Astrocyte of the cerebellum (primary cell): ENCODE results near the gene MAZ.
A peak's percentile ranks its signal among the peaks of the same experiment; 100 is the strongest.
"Not testable (repeated sequence)": the region's sequence is repeated elsewhere in the genome, so short reads cannot be mapped to it uniquely, and the experiment has no call there.

Source experiments
- DNase-seq: peaks from one replicate; pipeline ENCODE4 v3.0.0-alpha.2; 2011; ENCODE audit warnings: low read depth
- H3K4me3 ChIP-seq: 2 replicates; pipeline ENCODE4 v1.5.1; 2011; ENCODE audit warnings: mild to moderate bottlenecking, low read depth, low read length, moderate library complexity
- CTCF ChIP-seq: IDR thresholded peaks from 2 replicates; pipeline ENCODE4 v1.5.1; 2012; ENCODE audit warnings: low read length, low read depth, moderate library complexity, mild to moderate bottlenecking; ENCODE audit errors: missing control alignments
- in situ Hi-C: cut with HindIII; loops from 2 replicates; pipeline ENCODE4 v1.10.0; 2017; ENCODE audit warnings: low sequenced_read_pairs

MAZ gene

GRCh38 chr16:29806099-29806579 is at the start of gene MAZ:
Gene MAZ (plus strand): TSS chr16:29806529. CDS start chr16:29806702, 173 bp downstream.
- in situ Hi-C loops: no loop called here
- H3K4me3 ChIP-seq: peak within 1 kb of the TSS; percentile 82
- no peak for DNase-seq
- TF ChIP-seq CTCF: no peak

- in situ Hi-C loops: no loop called here
- TF ChIP-seq CTCF: no peak
- H3K4me3 ChIP-seq: no peak overlapping the region
- no peak for DNase-seq
These were observed 49.7 kb upstream of the MAZ start for GRCh38 chr16:29756654-29757053.

GRCh38 chr16:29757086-29757485 is 49.2 kb upstream of the MAZ start:
- H3K4me3 ChIP-seq, in situ Hi-C loops, DNase-seq: not testable (repeated sequence)

- in situ Hi-C loops: no loop called here
- TF ChIP-seq CTCF: no peak
- H3K4me3 ChIP-seq: no peak overlapping the region
- DNase-seq: no peak
These were observed 48.3 kb upstream of the MAZ start for GRCh38 chr16:29757950-29758466.

- TF ChIP-seq CTCF: no peak
- no peak overlapping the region for H3K4me3 ChIP-seq
- in situ Hi-C loops: no loop called here
- DNase-seq: no peak
These were observed 45.6 kb upstream of the MAZ start for GRCh38 chr16:29760567-29761279.

- DNase-seq, H3K4me3 ChIP-seq, in situ Hi-C loops: not testable (repeated sequence)
These were observed 45.1 kb upstream of the MAZ start for GRCh38 chr16:29761280-29761651.

- TF ChIP-seq CTCF: no peak
- DNase-seq: no peak
- in situ Hi-C loops: no loop called here
- no peak overlapping the region for H3K4me3 ChIP-seq
These were observed 44.4 kb upstream of the MAZ start for GRCh38 chr16:29761882-29762281.

GRCh38 chr16:29763326-29763725 is 43.0 kb upstream of the MAZ start:
- in situ Hi-C loops: no loop called here
- TF ChIP-seq CTCF: no peak
- no peak for DNase-seq
- H3K4me3 ChIP-seq: no peak overlapping the region
